HFF-Myc (cell line): ENCODE measurements around the gene GPR39.

Experiments used
- DNase-seq: peaks from one replicate; pipeline ENCODE4 v3.0.0-alpha.2; 2011; ENCODE audit warnings: low read depth; ENCODE audit errors: extremely low read depth
- H3K4me3 ChIP-seq: replicated peaks from 2 replicates; pipeline ENCODE4 v1.5.1; 2011; ENCODE audit warnings: low read depth, mild to moderate bottlenecking, control low read depth, low read length
- CTCF ChIP-seq: IDR thresholded peaks from 2 replicates; pipeline ENCODE4 v1.5.1; 2012; ENCODE audit warnings: mild to moderate bottlenecking, low read depth, low read length, control low read depth; ENCODE audit errors: missing control alignments

GPR39 gene

GRCh38 chr2:132633635-132634034, 217.0 kb downstream of the GPR39 start:
- H3K4me3 ChIP-seq: no peak overlapping the region
- TF ChIP-seq CTCF: no peak
- DNase-seq: no peak

GRCh38 chr2:132636346-132636745, 219.7 kb downstream of the GPR39 start:
- no peak for DNase-seq
- no peak overlapping the region for H3K4me3 ChIP-seq
- TF ChIP-seq CTCF: no peak

GRCh38 chr2:132638313-132639040, 221.9 kb downstream of the GPR39 start:
- H3K4me3 ChIP-seq: no peak overlapping the region
- no peak for DNase-seq
- no peak for TF ChIP-seq CTCF

GRCh38 chr2:132640116-132640515, 223.5 kb downstream of the GPR39 start:
- TF ChIP-seq CTCF: no peak
- no peak overlapping the region for H3K4me3 ChIP-seq
- no peak for DNase-seq

- no peak for DNase-seq
- H3K4me3 ChIP-seq: no peak overlapping the region
- TF ChIP-seq CTCF: no peak
These were observed 225.2 kb downstream of the GPR39 start for GRCh38 chr2:132641819-132642218.

- no peak for TF ChIP-seq CTCF
- H3K4me3 ChIP-seq: no peak overlapping the region
- no peak for DNase-seq
These were observed 225.8 kb downstream of the GPR39 start for GRCh38 chr2:132642415-132642814.

- DNase-seq: no peak
- H3K4me3 ChIP-seq: no peak overlapping the region
- TF ChIP-seq CTCF: no peak
These were observed 228.6 kb downstream of the GPR39 start for GRCh38 chr2:132645176-132645575.
